Tibial nerve (tissue), 4 donors: Measurements from ENCODE around the gene PRPF6. TPM values are rescaled to one million over a fixed set of nuclear protein-coding genes. Genes with fewer than 3 reads are reported as not detected.

Source experiments
- DNase-seq, 2 donors: peaks; one replicate each; pipeline ENCODE4 v3.0.0-alpha.2; 2019; ENCODE audit warnings: low spot score in 2 of 2
- H3K27ac ChIP-seq, 4 donors: fragments of 200-600 bp; sonication (generic) in 3 of 4; one replicate each; pipeline ENCODE4 v1.5.1; 2017 to 2019; ENCODE audit warnings: mild to moderate bottlenecking in 1 of 4
- H3K27me3 ChIP-seq, 2 donors: fragments of 200-600 bp; sonication (generic) in 1 of 2; one replicate each; pipeline versions ENCODE4 v1.5.1 to v1.6.0; 2017 to 2019
- H3K36me3 ChIP-seq, 3 donors: fragments of 200-600 bp; sonication (generic); one replicate each; pipeline ENCODE4 v1.5.1; 2018 to 2019
- H3K4me1 ChIP-seq, 4 donors: fragments of 200-600 bp; sonication (generic) in 3 of 4; one replicate each; pipeline ENCODE4 v1.5.1; 2017 to 2019
- H3K4me3 ChIP-seq, 4 donors: fragments of 200-600 bp; sonication (generic) in 3 of 4; one replicate each; pipeline ENCODE4 v1.5.1; 2017 to 2019; ENCODE audit warnings: mild to moderate bottlenecking in 1 of 4, moderate library complexity in 1 of 4
- H3K9me3 ChIP-seq, 4 donors: fragments of 200-600 bp; sonication (generic) in 3 of 4; one replicate each; pipeline ENCODE4 v1.5.1; 2017 to 2019
- EP300 ChIP-seq, 2 donors: sonication (generic); formaldehyde crosslinking; IDR thresholded peaks; one replicate each; pipeline ENCODE4 v1.6.1; 2017; ENCODE audit warnings: antibody characterized with exemption in 2 of 2, mild to moderate bottlenecking in 1 of 2
- POLR2A ChIP-seq, 2 donors: fragments of 450-650 bp; IDR thresholded peaks; one replicate each; pipeline ENCODE4 v1.6.1; 2017; ENCODE audit warnings: antibody characterized with exemption in 2 of 2, mild to moderate bottlenecking in 2 of 2, moderate library complexity in 2 of 2
- WGBS, 2 donors: methylation state at CpG; one replicate each; pipeline ENCODE4 v1.1.5; 2018; 5-methylcytosine and 5-hydroxymethylcytosine counted together
- total RNA-seq, 4 donors: library from RNA; depleted of rRNA; stranded (reverse); fragments of >200 nt; gene quantifications; one replicate each; pipeline ENCODE4 v1.1.0, GENCODE V29; 2016
- TF ChIP-seq, protein P1 (sequence below), 5 experiments: fragments of 200-600 bp in 3 of 5; fragments of 450-650 bp in 2 of 5; sonication (generic) in 3 of 5; IDR thresholded peaks; one replicate each; pipeline ENCODE4 v1.5.1; 2016 to 2019; ENCODE audit warnings: antibody characterized with exemption in 5 of 5, mild to moderate bottlenecking in 3 of 5, moderate library complexity in 2 of 5

The PRPF6 gene
- total RNA-seq, 4 donors from 2014 or later: 70.5 to 77.0 (median 73.8) TPM

DNA sequence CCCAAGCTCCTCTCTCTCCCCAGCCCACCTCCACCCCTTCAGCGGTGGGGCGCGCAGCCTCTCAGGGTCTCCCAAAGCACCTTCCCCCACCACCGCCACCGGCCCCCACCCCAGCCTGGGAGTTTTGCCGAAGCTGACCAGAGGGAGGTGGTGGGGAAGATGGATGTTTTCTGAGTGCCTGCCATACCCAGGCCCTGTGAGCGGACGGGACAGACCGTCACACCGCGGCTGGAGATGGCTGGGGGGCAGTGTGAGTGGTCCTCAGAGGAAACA is 60.8 kb downstream of the PRPF6 start:
- Histone ChIP-seq H3K4me3 (peak overlapping the region in 2 of 4 donors; percentile 33 to 50), H3K27me3 (peaks cover 0 to 91% of the 10 kb centered on the region in 2 donors), H3K9me3 (no peaks in the 10 kb centered on the region), H3K27ac (peak overlapping the region in 1 of 4 donors; percentile 75), H3K36me3 (no peaks in the 10 kb centered on the region), H3K4me1 (peaks cover 0 to 50% (median 27%) of the 10 kb centered on the region in 4 donors)
- WGBS, 2 donors: 2 to 8% methylated on average over 11 of the region's 11 CpGs
- no peak for TF ChIP-seq POLR2A (IDR thresholded peaks at IDR 0.05)
- TF ChIP-seq, protein P1, sequence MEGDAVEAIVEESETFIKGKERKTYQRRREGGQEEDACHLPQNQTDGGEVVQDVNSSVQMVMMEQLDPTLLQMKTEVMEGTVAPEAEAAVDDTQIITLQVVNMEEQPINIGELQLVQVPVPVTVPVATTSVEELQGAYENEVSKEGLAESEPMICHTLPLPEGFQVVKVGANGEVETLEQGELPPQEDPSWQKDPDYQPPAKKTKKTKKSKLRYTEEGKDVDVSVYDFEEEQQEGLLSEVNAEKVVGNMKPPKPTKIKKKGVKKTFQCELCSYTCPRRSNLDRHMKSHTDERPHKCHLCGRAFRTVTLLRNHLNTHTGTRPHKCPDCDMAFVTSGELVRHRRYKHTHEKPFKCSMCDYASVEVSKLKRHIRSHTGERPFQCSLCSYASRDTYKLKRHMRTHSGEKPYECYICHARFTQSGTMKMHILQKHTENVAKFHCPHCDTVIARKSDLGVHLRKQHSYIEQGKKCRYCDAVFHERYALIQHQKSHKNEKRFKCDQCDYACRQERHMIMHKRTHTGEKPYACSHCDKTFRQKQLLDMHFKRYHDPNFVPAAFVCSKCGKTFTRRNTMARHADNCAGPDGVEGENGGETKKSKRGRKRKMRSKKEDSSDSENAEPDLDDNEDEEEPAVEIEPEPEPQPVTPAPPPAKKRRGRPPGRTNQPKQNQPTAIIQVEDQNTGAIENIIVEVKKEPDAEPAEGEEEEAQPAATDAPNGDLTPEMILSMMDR (IDR thresholded peaks at IDR 0.05): no peak
- DNase-seq: no peak

DNA sequence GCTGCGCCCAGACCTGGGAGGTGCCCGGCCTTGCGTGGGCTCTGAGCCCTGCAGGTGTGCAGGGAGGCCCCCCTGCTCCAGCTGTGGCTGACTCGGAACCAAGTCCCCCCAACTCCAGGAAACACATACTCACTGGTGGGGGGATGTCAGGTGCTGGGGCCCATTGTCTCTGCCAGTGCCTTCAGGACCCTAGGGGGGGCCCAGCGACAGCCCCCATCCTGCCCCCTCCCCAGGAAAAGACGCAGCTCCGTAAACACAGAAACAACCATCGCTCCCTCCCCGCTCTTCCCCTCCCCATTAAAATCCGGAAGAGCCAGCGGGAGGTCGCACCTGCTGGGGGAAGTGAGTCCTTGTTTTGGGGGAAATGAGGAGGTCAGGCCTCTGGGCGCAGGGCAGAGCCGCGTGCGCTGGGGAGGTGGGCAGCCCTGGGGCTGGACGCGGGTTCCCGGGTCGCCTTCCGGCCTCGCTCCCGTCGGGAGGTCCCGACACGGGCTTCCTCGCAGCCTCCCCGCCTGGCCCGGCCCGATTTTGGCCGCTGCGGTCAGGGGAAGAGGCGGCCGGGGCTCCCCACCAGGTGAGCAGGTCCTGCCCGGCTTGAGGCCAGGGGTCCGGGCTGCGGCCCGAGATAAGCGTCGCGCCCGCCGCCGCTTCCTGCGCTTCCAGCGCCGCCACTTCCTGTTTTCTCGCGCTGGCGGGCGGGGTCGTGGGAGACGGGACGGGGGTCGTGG is 61.3 kb downstream of the PRPF6 start:
- Histone ChIP-seq H3K27me3 (peaks cover 0 to 91% of the 10 kb centered on the region in 2 donors), H3K4me1 (peaks cover 0 to 50% (median 27%) of the 10 kb centered on the region in 4 donors), H3K36me3 (no peaks in the 10 kb centered on the region), H3K9me3 (no peaks in the 10 kb centered on the region), H3K27ac (peak overlapping the region in 3 of 4 donors; percentile 55 to 75 (median 69)), H3K4me3 (peak overlapping the region; percentile 5 to 50 (median 38))
- 1 to 4% methylated on average over 24 to 26 of the region's 55 CpGs for WGBS, 2 donors
- TF ChIP-seq POLR2A (IDR thresholded peaks at IDR 0.05) (no peak), EP300 (IDR thresholded peaks at IDR 0.05) (no peak)
- TF ChIP-seq, protein P1 (IDR thresholded peaks at IDR 0.05): no peak
- DNase-seq: no peak

DNA sequence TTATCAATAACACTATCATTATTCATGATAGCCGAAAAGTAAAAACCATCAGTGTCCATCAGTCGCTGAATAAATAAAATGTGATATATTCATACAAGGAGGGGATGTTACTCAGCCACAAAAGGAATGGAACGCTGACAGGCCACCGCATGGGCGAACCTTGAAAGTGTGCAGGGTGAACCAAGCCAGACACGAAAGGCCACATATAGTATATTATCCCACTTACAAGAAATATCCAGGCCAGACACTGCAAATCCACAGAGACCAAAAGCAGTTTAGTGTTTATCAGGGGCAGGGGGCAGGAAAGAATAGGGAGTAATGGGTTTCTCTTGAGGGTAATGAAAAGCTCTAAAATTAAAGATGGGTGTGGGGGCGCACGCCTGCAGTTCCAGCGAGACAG is 62.8 kb downstream of the PRPF6 start:
- no peak overlapping the region for H3K27ac ChIP-seq
- DNase-seq: no peak
- H3K9me3 ChIP-seq: no peaks in the 10 kb centered on the region
- no peak overlapping the region for H3K4me3 ChIP-seq
- H3K4me1 ChIP-seq: peaks cover 0 to 49% (median 22%) of the 10 kb centered on the region in 4 donors
- H3K27me3 ChIP-seq: peaks cover 0 to 87% of the 10 kb centered on the region in 2 donors
- H3K36me3 ChIP-seq: no peaks in the 10 kb centered on the region
- WGBS, 2 donors: 84 to 85% methylated on average over 9 of the region's 9 CpGs
- TF ChIP-seq, protein P1 (IDR thresholded peaks at IDR 0.05): no peak
- TF ChIP-seq EP300 (IDR thresholded peaks at IDR 0.05): no peak
- no peak for TF ChIP-seq POLR2A (IDR thresholded peaks at IDR 0.05)

DNA sequence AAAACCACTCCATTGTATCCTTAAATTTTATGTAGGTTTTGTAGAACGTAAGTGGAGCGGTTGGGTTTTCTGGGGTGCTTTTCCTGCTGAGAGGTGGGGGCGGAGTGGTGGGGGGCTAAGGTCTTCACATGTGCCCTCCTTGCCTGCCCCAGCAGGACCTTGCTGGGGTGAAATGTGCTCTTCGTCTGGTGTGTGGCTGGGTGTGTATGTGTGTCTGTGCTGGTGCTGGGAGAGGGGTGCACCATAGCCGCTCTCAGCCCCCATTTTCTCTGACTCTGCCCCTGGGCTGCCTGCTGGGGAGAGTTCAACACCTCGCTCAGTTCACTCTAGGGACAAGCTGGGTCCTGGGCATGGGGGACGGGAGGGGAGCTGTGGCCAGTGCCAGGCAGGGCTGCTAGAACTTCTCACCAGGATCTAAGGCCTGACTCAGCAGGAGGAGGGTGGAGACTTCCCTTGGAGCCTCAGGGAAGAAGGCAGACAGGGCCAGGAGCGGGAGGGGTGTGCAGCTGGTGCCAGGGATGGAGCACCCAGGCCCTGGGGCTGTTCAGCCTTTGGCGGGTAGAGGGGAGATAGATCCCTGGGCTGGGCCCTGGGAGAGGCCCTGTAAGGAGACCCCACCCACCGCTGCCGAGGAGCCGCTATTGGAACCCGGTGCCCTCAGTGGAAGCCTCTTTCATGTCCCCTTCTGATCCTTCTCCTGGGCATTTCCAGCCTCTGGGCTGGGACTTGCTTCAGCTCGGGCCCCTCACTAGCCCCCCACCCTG is 63.7 kb downstream of the PRPF6 start:
- DNase-seq: no peak
- H3K27ac ChIP-seq: peak overlapping the region in 1 of 4 donors; percentile 28
- H3K4me3 ChIP-seq: no peak overlapping the region
- no peaks in the 10 kb centered on the region for H3K36me3 ChIP-seq
- H3K4me1 ChIP-seq: peaks cover 0 to 47% (median 18%) of the 10 kb centered on the region in 4 donors
- TF ChIP-seq EP300 (IDR thresholded peaks at IDR 0.05): no peak
- no peaks in the 10 kb centered on the region for H3K9me3 ChIP-seq
- WGBS, 2 donors: 58 to 73% methylated on average over 12 to 14 of the region's 14 CpGs
- H3K27me3 ChIP-seq: peaks cover 0 to 80% of the 10 kb centered on the region in 2 donors

DNA sequence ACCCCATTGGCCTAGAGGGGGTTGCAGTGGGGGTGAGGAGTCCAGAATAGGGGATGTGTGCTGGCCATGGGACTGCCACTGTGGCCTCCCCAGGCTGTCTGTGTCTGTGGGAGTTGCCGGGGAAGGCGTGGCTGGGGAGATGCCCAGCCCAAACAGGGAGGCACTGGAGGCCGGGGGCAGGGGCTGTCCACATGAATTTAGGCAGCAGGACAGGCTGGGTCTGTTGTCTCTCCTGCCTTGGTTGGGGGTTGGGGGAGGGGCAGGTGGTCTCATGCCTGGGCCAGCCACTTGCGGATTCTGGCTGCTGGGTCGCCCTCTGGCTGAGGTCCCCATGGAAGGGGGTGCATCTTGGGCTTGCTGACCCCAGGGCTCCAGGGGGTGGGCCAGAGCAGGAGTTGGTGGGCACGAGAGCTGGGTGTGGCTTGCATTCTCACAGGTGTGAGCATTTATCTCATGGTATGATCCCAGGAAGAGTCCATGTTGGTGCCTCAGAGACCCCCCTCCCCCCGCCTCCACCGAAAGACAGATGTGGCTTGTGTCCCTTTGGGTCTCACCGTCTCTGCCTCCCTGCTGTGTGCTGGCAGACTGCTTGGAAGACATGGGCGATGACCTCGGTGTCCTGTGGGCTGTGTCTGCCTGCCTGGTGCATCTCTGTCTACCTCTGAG is 64.5 kb downstream of the PRPF6 start:
- DNase-seq: no peak
- no peak overlapping the region for H3K27ac ChIP-seq
- H3K4me1 ChIP-seq: peaks cover 0 to 47% (median 20%) of the 10 kb centered on the region in 4 donors
- WGBS, 2 donors: 62 to 75% methylated on average over 8 to 10 of the region's 11 CpGs
- no peaks in the 10 kb centered on the region for H3K36me3 ChIP-seq
- H3K9me3 ChIP-seq: no peaks in the 10 kb centered on the region
- no peak overlapping the region for H3K4me3 ChIP-seq
- TF ChIP-seq POLR2A (IDR thresholded peaks at IDR 0.05): no peak
- H3K27me3 ChIP-seq: peaks cover 0 to 80% of the 10 kb centered on the region in 2 donors

DNA sequence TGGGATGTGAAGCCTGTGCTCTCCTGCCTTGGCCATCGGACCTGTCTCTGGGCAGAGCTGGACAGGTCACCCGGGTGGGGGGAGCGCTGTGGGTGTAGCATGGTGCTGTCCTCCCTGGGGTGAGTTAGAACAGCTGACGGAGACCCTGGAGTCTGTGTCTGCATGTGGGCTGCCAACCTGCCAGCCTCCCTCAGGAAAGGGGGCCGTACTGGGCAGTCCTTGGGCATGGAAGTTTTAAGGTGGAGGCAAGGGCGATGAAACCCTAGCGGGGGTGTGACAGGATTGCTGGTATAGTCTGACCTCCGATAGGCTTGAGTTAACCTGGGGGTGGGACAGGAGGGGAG is 66.1 kb downstream of the PRPF6 start:
- H3K27ac ChIP-seq: no peak overlapping the region
- WGBS, 2 donors: 67 to 74% methylated on average over 8 of the region's 8 CpGs
- H3K36me3 ChIP-seq: no peaks in the 10 kb centered on the region
- peaks cover 0 to 80% of the 10 kb centered on the region in 2 donors for H3K27me3 ChIP-seq
- no peaks in the 10 kb centered on the region for H3K9me3 ChIP-seq
- peaks cover 0 to 38% (median 8%) of the 10 kb centered on the region in 4 donors for H3K4me1 ChIP-seq
- DNase-seq: no peak
- peak overlapping the region in 2 of 4 donors; percentile 9 to 47 for H3K4me3 ChIP-seq
- TF ChIP-seq, protein P1 (IDR thresholded peaks at IDR 0.05): no peak
- TF ChIP-seq POLR2A (IDR thresholded peaks at IDR 0.05): no peak
- no peak for TF ChIP-seq EP300 (IDR thresholded peaks at IDR 0.05)
